ENCODE results near the gene SLC7A6. TPM values are rescaled to one million over a fixed set of nuclear protein-coding genes. Genes with fewer than 3 reads are reported as not detected.
A peak's percentile ranks its signal among the peaks of the same experiment; 100 is the strongest.

The SLC7A6 gene
- total RNA-seq, 4 donors from 2014 or later: 73.1 to 116 (median 85.7) TPM

GRCh38 chr16:68299571-68300453 is 35.5 kb downstream of the SLC7A6 start:
- intact Hi-C loops (cut with DNase I): no loop called here
- Histone ChIP-seq H3K4me3 (replicated peaks in 1 of 3) (no peak overlapping the region), H3K27me3 (no peaks in the 10 kb centered on the region), H3K4me1 (peaks cover 0 to 20% of the 10 kb centered on the region in 2 donors), H3K9me3 (no peaks in the 10 kb centered on the region), H3K27ac (peak overlapping the region in 2 of 3 donors; percentile 18 to 60), H3K36me3 (peaks cover 62 to 69% of the 10 kb centered on the region in 2 donors)
- 84% methylated on average over 11 of the region's 11 CpGs for WGBS, 2 donors
- TF ChIP-seq, protein P1, sequence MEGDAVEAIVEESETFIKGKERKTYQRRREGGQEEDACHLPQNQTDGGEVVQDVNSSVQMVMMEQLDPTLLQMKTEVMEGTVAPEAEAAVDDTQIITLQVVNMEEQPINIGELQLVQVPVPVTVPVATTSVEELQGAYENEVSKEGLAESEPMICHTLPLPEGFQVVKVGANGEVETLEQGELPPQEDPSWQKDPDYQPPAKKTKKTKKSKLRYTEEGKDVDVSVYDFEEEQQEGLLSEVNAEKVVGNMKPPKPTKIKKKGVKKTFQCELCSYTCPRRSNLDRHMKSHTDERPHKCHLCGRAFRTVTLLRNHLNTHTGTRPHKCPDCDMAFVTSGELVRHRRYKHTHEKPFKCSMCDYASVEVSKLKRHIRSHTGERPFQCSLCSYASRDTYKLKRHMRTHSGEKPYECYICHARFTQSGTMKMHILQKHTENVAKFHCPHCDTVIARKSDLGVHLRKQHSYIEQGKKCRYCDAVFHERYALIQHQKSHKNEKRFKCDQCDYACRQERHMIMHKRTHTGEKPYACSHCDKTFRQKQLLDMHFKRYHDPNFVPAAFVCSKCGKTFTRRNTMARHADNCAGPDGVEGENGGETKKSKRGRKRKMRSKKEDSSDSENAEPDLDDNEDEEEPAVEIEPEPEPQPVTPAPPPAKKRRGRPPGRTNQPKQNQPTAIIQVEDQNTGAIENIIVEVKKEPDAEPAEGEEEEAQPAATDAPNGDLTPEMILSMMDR (IDR thresholded peaks at IDR 0.05): no peak
- no peak for TF ChIP-seq POLR2A (IDR thresholded peaks at IDR 0.05)
- no peak for DNase-seq

DNA sequence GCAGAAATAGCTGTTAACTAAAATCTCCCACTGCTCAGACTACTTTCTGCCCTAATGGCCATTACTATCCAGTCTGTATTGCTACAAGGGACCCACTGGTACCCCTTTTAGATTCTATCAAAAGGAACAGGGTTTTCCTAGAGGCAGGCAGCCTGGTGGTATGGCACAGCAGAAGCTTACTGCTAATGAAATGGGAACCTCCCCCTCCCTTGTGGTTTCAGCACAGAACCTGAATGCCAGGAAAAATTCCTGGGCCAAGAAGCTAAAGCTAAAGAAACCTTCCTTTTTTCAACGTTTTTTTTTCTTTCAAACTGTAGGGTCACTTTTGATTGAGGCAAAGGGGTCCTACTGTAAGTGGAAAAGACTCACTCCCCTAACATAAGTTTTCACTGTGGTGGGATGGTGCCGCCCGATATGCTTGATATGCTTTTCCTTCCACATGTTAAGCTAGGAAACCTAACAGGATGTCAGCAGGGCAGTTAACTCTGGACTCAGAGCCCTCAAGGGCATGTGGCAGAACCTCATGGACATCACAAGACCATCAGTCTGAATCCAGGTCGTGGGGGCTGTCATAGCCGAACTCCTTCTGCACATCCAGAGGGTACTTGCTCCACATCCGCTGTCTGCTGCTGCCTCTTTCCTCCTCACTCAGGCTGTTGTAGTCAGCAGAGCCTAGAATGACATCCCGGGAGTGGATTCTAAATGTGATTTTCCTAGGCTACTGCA is 36.6 kb downstream of the SLC7A6 start:
- intact Hi-C loops (cut with DNase I): no loop called here
- H3K27ac ChIP-seq: no peak overlapping the region

GRCh38 chr16:68306633-68307032 is 42.3 kb downstream of the SLC7A6 start:
- Histone ChIP-seq H3K27me3 (no peaks in the 10 kb centered on the region), H3K9me3 (no peaks in the 10 kb centered on the region), H3K4me3 (replicated peaks in 1 of 3) (no peak overlapping the region), H3K36me3 (peaks cover 22 to 36% of the 10 kb centered on the region in 2 donors), H3K4me1 (peaks cover 15 to 16% of the 10 kb centered on the region in 2 donors), H3K27ac (no peak overlapping the region)
- 93 to 96% methylated on average over 3 of the region's 3 CpGs for WGBS, 2 donors
- no peak for DNase-seq
- TF ChIP-seq, protein P1 (IDR thresholded peaks at IDR 0.05): no peak
- no peak for TF ChIP-seq POLR2A (IDR thresholded peaks at IDR 0.05)
- intact Hi-C loops (cut with DNase I): no loop called here

More for the DNA sequence above, 36.6 kb downstream of the SLC7A6 start:
- Histone ChIP-seq H3K27me3 (no peaks in the 10 kb centered on the region), H3K4me1 (peaks cover 0 to 20% of the 10 kb centered on the region in 2 donors), H3K9me3 (no peaks in the 10 kb centered on the region), H3K36me3 (peaks cover 53 to 65% of the 10 kb centered on the region in 2 donors), H3K4me3 (replicated peaks in 1 of 3) (no peak overlapping the region)
- TF ChIP-seq, protein P1 (IDR thresholded peaks at IDR 0.05): no peak
- no peak for TF ChIP-seq POLR2A (IDR thresholded peaks at IDR 0.05)
- WGBS, 2 donors: 82 to 86% methylated on average over 7 of the region's 7 CpGs
- no peak for DNase-seq

DNA sequence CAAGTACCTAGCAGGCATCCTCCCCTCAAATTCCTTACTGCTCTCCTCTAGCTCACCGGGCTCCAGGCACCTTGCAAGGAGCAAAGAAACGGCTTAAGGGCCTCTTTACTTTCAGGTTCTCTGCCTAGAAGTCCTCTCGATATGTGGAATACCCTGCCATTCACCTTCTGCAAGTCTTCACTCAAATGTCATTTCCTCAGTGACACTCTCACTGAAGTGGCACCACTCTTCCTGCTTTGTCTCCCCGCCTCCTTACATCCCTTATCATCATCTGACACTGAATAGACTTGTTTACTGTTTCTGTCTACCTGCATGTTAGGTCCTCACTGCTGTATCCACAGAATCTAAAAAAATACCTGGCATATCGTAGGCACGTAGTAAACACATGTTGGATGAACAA is 45.5 kb downstream of the SLC7A6 start:
- no peak for DNase-seq
- peaks cover 19 to 27% of the 10 kb centered on the region in 2 donors for H3K4me1 ChIP-seq

More for the DNA sequence above, 45.5 kb downstream of the SLC7A6 start:
- peak overlapping the region; percentile 62 to 96 (median 89) for H3K4me3 ChIP-seq (replicated peaks in 1 of 3)
- H3K36me3 ChIP-seq: peaks cover 9 to 15% of the 10 kb centered on the region in 2 donors
- intact Hi-C loops (cut with DNase I): no loop called here
- no peak for TF ChIP-seq POLR2A (IDR thresholded peaks at IDR 0.05)
- TF ChIP-seq, protein P1 (IDR thresholded peaks at IDR 0.05): no peak
- H3K27me3 ChIP-seq: no peaks in the 10 kb centered on the region
- H3K9me3 ChIP-seq: no peaks in the 10 kb centered on the region
- WGBS, 2 donors: 34 to 37% methylated on average over 6 of the region's 6 CpGs
- H3K27ac ChIP-seq: peak overlapping the region in 2 of 3 donors; percentile 2 to 76

Measured in thyroid gland (tissue), 4 donors.